GM23338 (cell line): ENCODE measurements around the gene MECP2. TPM values are rescaled to one million over a fixed set of nuclear protein-coding genes. Genes with fewer than 3 reads are reported as not detected.

ENCODE experiments used
- ATAC-seq: fragments of 200-7000 bp; cut with Tn5 transposase; 3 replicates; pipeline ENCODE4 v1.9.1; 2020
- DNase-seq: peaks from one replicate; pipeline ENCODE4 v3.0.0-alpha.2; 2015; ENCODE audit warnings: low spot score
- H2AFZ ChIP-seq: fragments of 200-600 bp; sonication (generic); 2 replicates; pipeline ENCODE4 v1.8.0; 2016; ENCODE audit warnings: antibody characterized with exemption, mild to moderate bottlenecking, moderate library complexity
- H3F3A ChIP-seq: fragments of 200-600 bp; sonication (generic); replicated peaks from 2 replicates; pipeline ENCODE4 v1.8.0; 2017; ENCODE audit warnings: antibody characterized with exemption, mixed run types, low read depth
- H3K27ac ChIP-seq: fragments of 200-600 bp; sonication (generic); 2 replicates; pipeline ENCODE4 v1.6.1; 2016; ENCODE audit warnings: low read depth
- H3K27me3 ChIP-seq: fragments of 200-600 bp; sonication (generic); 2 replicates; pipeline ENCODE4 v1.8.0; 2016; ENCODE audit warnings: mild to moderate bottlenecking, mixed run types, moderate library complexity; ENCODE audit not compliant: insufficient read depth
- H3K36me3 ChIP-seq: fragments of 200-600 bp; sonication (generic); 2 replicates; pipeline ENCODE4 v1.8.0; 2016; ENCODE audit warnings: mild to moderate bottlenecking; ENCODE audit not compliant: insufficient read depth
- H3K4me1 ChIP-seq: fragments of 200-600 bp; sonication (generic); 2 replicates; pipeline ENCODE4 v1.8.0; 2016; ENCODE audit warnings: mild to moderate bottlenecking, moderate library complexity; ENCODE audit not compliant: insufficient read depth
- H3K4me2 ChIP-seq: fragments of 200-600 bp; sonication (generic); 2 replicates; pipeline ENCODE4 v1.7.1; 2017; ENCODE audit warnings: mixed run types
- H3K4me3 ChIP-seq: fragments of 200-600 bp; sonication (generic); 2 replicates; pipeline ENCODE4 v1.6.1; 2016; ENCODE audit warnings: mixed run types
- H3K79me2 ChIP-seq: fragments of 200-600 bp; sonication (generic); replicated peaks from 2 replicates; pipeline ENCODE4 v1.8.0; 2017; ENCODE audit warnings: mild to moderate bottlenecking; ENCODE audit not compliant: insufficient read depth
- H3K9me2 ChIP-seq: fragments of 200-600 bp; sonication (generic); 2 replicates; pipeline ENCODE4 v1.8.0; 2017; ENCODE audit not compliant: insufficient read depth
- H4K20me1 ChIP-seq: fragments of 200-600 bp; sonication (generic); replicated peaks from 2 replicates; pipeline ENCODE4 v1.8.0; 2017; ENCODE audit warnings: mild to moderate bottlenecking; ENCODE audit not compliant: insufficient read depth
- H3K27ac Mint-ChIP-seq: 2 replicates; pipeline ENCODE4 v1.8.0; 2020; ENCODE audit warnings: inconsistent platforms, mild to moderate bottlenecking, moderate library complexity, mixed read lengths
- H3K27me3 Mint-ChIP-seq: 3 replicates; pipeline ENCODE4 v1.8.0; 2022; ENCODE audit warnings: low read depth, mild to moderate bottlenecking, moderate library complexity, mixed read lengths, inconsistent platforms; ENCODE audit not compliant: insufficient read depth, poor library complexity
- H3K36me3 Mint-ChIP-seq: 3 replicates; pipeline ENCODE4 v1.8.0; 2021; ENCODE audit warnings: low read depth, mild to moderate bottlenecking, inconsistent platforms, moderate library complexity, mixed read lengths
- H3K4me1 Mint-ChIP-seq: 3 replicates; pipeline ENCODE4 v1.8.0; 2020; ENCODE audit warnings: mild to moderate bottlenecking, inconsistent platforms, mixed read lengths
- H3K4me3 Mint-ChIP-seq: 3 replicates; pipeline ENCODE4 v1.8.0; 2021; ENCODE audit warnings: moderate library complexity, mild to moderate bottlenecking, inconsistent platforms, mixed read lengths
- H3K9me3 Mint-ChIP-seq: 3 replicates; pipeline ENCODE4 v1.8.0; 2020; ENCODE audit warnings: moderate library complexity, mild to moderate bottlenecking, inconsistent platforms, mixed read lengths
- CREB1 ChIP-seq: fragments of 250-450 bp; sonication (Bioruptor Pico); IDR thresholded peaks from 2 replicates; pipeline ENCODE4 v1.5.0; 2020; ENCODE audit warnings: low read depth, mild to moderate bottlenecking, moderate library complexity
- EZH2 ChIP-seq: fragments of 200-600 bp; sonication (generic); IDR thresholded peaks from one replicate; pipeline ENCODE4 v1.8.0; 2017; ENCODE audit warnings: antibody characterized with exemption, mild to moderate bottlenecking, low read depth; ENCODE audit not compliant: unreplicated experiment
- EZH2phosphoT487 ChIP-seq: fragments of 200-600 bp; sonication (generic); IDR thresholded peaks from one replicate; pipeline ENCODE4 v1.8.1; 2018; ENCODE audit warnings: antibody characterized with exemption; ENCODE audit not compliant: unreplicated experiment
- JUNB ChIP-seq: IDR thresholded peaks from one replicate; pipeline ENCODE4 v1.6.1; 2016; ENCODE audit warnings: antibody characterized with exemption; ENCODE audit not compliant: unreplicated experiment
- NANOG ChIP-seq: IDR thresholded peaks from 2 replicates; pipeline ENCODE4 v1.6.1; 2016; ENCODE audit warnings: antibody characterized with exemption, borderline replicate concordance
- POLR2AphosphoS5 ChIP-seq: IDR thresholded peaks from 2 replicates; pipeline ENCODE4 v1.6.1; 2016; ENCODE audit warnings: antibody characterized with exemption, low read depth
- ZNF114 ChIP-seq: fragments of 250-450 bp; sonication (Bioruptor Pico); IDR thresholded peaks from 2 replicates; pipeline ENCODE4 v1.5.0; 2020; ENCODE audit warnings: mild to moderate bottlenecking, moderate library complexity
- ZNF331 ChIP-seq: fragments of 250-450 bp; sonication (Bioruptor Pico); IDR thresholded peaks from 2 replicates; pipeline ENCODE4 v1.5.0; 2020; ENCODE audit warnings: low read depth, mild to moderate bottlenecking, moderate library complexity
- polyA plus RNA-seq: library from polyadenylated mRNA; unstranded; fragments of >200 nt; fragmentation: Nextera tagmentation; extraction: Ambion mirVana; gene quantifications from 2 replicates; pipeline ENCODE4 v1.2.1, GENCODE V29; 2016
- total RNA-seq: library from RNA; depleted of rRNA; stranded (reverse); fragments of >200 nt; shearing (Covaris generic); gene quantifications from 2 replicates; pipeline ENCODE4 v1.2.3, GENCODE V29; 2014
- TF ChIP-seq, protein P1 (sequence below): IDR thresholded peaks from 2 replicates; pipeline ENCODE4 v1.6.1; 2016; ENCODE audit warnings: antibody characterized with exemption
- TF ChIP-seq, protein P2 (sequence below): fragments of 250-450 bp; sonication (Bioruptor Pico); IDR thresholded peaks from 2 replicates; pipeline ENCODE4 v1.5.0; 2020; ENCODE audit warnings: mild to moderate bottlenecking, moderate library complexity

MECP2 gene
- total and polyA plus RNA-seq, 2 experiments from 2014 or later, result 27.7 to 32.7 TPM

DNA sequence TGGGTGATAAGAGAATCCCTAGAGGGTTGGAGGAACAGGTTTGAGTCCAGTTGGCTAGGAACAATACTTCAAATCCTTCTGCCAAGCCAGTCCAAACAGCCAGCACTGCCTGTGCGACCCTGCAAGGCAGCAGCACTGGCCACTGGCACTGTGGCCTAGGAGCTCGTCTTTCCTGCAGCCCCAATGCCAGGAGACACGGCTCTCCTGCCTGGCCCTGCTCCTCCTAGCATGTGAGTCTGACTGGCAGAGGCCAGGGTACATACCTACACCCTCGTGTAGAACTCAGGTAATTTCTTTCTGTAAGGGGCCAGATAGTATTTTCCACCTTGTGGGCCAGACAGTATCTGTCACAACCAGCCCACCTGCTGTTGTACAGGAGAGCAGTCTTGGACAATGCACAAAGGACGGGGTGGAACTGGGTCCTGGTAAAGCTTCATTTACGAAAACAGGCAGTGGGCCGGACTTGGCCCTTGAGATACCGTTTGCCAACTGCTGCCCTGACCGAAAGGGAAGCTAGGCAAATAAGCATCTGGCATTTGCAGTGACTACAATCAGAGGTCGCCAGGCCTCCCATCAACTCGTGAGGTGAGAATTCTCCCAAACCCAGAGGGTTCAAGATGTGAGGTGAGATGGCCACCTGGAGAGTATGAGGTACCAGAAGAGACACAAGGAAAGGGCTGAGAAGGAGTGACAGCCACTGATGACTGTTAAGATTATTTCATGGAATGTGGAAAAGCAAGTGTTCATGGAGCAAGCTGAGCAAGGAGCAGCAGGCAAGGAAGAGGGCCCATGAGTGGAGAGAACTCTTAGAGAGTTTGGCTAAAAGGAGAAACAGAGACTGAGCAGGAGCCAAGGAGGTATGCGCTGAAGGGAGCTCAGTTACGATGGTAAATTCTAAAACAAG, 48.1 kb downstream of the MECP2 start:
- Mint-ChIP-seq H3K27ac (no peak overlapping the region), H3K4me3 (no peak overlapping the region), H3K36me3 (peaks cover 13% of the 10 kb centered on the region), H3K27me3 (no peaks in the 10 kb centered on the region), H3K9me3 (no peaks in the 10 kb centered on the region), H3K4me1 (peaks cover 26% of the 10 kb centered on the region)
- ATAC-seq (no peak), DNase-seq (no peak)
- H3K4me1 ChIP-seq, result no peaks in the 10 kb centered on the region
- no peaks in the 10 kb centered on the region for H3K9me2 ChIP-seq
- no peaks in the 10 kb centered on the region for H4K20me1 ChIP-seq
- no peaks in the 10 kb centered on the region for H3K27me3 ChIP-seq
- H3K27ac ChIP-seq, result no peak overlapping the region
- no peak overlapping the region for H2AFZ ChIP-seq
- no peaks in the 10 kb centered on the region for H3F3A ChIP-seq
- no peak overlapping the region for H3K4me3 ChIP-seq
- H3K36me3 ChIP-seq, result no peaks in the 10 kb centered on the region
- H3K79me2 ChIP-seq, result peaks cover 34% of the 10 kb centered on the region
- no peak overlapping the region for H3K4me2 ChIP-seq
- no peak for TF ChIP-seq EZH2phosphoT487
- no peak for TF ChIP-seq JUNB
- no peak for TF ChIP-seq NANOG
- TF ChIP-seq, protein P1, sequence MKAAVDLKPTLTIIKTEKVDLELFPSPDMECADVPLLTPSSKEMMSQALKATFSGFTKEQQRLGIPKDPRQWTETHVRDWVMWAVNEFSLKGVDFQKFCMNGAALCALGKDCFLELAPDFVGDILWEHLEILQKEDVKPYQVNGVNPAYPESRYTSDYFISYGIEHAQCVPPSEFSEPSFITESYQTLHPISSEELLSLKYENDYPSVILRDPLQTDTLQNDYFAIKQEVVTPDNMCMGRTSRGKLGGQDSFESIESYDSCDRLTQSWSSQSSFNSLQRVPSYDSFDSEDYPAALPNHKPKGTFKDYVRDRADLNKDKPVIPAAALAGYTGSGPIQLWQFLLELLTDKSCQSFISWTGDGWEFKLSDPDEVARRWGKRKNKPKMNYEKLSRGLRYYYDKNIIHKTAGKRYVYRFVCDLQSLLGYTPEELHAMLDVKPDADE, result no peak
- no peak for TF ChIP-seq ZNF331 (CRISPR knock-in tag)
- TF ChIP-seq ZNF114 (CRISPR knock-in tag), result no peak
- no peak for TF ChIP-seq POLR2AphosphoS5
- TF ChIP-seq, protein P2, sequence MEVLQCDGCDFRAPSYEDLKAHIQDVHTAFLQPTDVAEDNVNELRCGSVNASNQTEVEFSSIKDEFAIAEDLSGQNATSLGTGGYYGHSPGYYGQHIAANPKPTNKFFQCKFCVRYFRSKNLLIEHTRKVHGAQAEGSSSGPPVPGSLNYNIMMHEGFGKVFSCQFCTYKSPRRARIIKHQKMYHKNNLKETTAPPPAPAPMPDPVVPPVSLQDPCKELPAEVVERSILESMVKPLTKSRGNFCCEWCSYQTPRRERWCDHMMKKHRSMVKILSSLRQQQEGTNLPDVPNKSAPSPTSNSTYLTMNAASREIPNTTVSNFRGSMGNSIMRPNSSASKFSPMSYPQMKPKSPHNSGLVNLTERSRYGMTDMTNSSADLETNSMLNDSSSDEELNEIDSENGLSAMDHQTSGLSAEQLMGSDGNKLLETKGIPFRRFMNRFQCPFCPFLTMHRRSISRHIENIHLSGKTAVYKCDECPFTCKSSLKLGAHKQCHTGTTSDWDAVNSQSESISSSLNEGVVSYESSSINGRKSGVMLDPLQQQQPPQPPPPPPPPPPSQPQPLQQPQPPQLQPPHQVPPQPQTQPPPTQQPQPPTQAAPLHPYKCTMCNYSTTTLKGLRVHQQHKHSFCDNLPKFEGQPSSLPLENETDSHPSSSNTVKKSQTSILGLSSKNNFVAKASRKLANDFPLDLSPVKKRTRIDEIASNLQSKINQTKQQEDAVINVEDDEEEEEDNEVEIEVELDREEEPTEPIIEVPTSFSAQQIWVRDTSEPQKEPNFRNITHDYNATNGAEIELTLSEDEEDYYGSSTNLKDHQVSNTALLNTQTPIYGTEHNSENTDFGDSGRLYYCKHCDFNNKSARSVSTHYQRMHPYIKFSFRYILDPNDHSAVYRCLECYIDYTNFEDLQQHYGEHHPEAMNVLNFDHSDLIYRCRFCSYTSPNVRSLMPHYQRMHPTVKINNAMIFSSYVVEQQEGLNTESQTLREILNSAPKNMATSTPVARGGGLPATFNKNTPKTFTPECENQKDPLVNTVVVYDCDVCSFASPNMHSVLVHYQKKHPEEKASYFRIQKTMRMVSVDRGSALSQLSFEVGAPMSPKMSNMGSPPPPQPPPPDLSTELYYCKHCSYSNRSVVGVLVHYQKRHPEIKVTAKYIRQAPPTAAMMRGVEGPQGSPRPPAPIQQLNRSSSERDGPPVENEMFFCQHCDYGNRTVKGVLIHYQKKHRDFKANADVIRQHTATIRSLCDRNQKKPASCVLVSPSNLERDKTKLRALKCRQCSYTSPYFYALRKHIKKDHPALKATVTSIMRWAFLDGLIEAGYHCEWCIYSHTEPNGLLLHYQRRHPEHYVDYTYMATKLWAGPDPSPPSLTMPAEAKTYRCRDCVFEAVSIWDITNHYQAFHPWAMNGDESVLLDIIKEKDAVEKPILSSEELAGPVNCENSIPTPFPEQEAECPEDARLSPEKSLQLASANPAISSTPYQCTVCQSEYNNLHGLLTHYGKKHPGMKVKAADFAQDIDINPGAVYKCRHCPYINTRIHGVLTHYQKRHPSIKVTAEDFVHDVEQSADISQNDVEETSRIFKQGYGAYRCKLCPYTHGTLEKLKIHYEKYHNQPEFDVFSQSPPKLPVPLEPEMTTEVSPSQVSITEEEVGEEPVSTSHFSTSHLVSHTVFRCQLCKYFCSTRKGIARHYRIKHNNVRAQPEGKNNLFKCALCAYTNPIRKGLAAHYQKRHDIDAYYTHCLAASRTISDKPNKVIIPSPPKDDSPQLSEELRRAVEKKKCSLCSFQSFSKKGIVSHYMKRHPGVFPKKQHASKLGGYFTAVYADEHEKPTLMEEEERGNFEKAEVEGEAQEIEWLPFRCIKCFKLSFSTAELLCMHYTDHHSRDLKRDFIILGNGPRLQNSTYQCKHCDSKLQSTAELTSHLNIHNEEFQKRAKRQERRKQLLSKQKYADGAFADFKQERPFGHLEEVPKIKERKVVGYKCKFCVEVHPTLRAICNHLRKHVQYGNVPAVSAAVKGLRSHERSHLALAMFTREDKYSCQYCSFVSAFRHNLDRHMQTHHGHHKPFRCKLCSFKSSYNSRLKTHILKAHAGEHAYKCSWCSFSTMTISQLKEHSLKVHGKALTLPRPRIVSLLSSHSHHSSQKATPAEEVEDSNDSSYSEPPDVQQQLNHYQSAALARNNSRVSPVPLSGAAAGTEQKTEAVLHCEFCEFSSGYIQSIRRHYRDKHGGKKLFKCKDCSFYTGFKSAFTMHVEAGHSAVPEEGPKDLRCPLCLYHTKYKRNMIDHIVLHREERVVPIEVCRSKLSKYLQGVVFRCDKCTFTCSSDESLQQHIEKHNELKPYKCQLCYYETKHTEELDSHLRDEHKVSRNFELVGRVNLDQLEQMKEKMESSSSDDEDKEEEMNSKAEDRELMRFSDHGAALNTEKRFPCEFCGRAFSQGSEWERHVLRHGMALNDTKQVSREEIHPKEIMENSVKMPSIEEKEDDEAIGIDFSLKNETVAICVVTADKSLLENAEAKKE (CRISPR knock-in tag), result no peak
- TF ChIP-seq CREB1 (CRISPR knock-in tag), result no peak
- TF ChIP-seq EZH2, result no peak
